Neuronal stem cell (in vitro differentiated cells): ENCODE measurements around the gene AMOT.

Source experiments
- DNase-seq: peaks from one replicate; pipeline ENCODE4 v3.0.0-alpha.2; 2013; ENCODE audit warnings: low spot score
- H2AFZ ChIP-seq: one replicate; pipeline ENCODE4 v1.6.1; 2013; ENCODE audit warnings: mild to moderate bottlenecking, low read length, inconsistent platforms
- H2AK5ac ChIP-seq: 2 replicates; pipeline ENCODE4 v1.6.1; 2013; ENCODE audit warnings: low read depth, mild to moderate bottlenecking, inconsistent platforms, low read length, moderate library complexity, mixed read lengths
- H2BK120ac ChIP-seq: 2 replicates; pipeline ENCODE4 v1.6.1; 2013; ENCODE audit warnings: low read depth, mild to moderate bottlenecking, inconsistent platforms, low read length, moderate library complexity, mixed read lengths
- H2BK12ac ChIP-seq: one replicate; pipeline ENCODE4 v1.6.1; 2013; ENCODE audit warnings: low read length, inconsistent platforms
- H2BK15ac ChIP-seq: 2 replicates; pipeline ENCODE4 v1.6.1; 2013; ENCODE audit warnings: mild to moderate bottlenecking, low read length, inconsistent platforms, mixed read lengths
- H2BK5ac ChIP-seq: one replicate; pipeline ENCODE4 v1.6.1; 2013; ENCODE audit warnings: inconsistent platforms, mild to moderate bottlenecking, low read length, moderate library complexity
- H3K14ac ChIP-seq: one replicate; pipeline ENCODE4 v1.6.1; 2013; ENCODE audit warnings: low read length, inconsistent platforms
- H3K18ac ChIP-seq: 2 replicates; pipeline ENCODE4 v1.6.1; 2013; ENCODE audit warnings: low read length, inconsistent platforms
- H3K23ac ChIP-seq: 2 replicates; pipeline ENCODE4 v1.6.1; 2013; ENCODE audit warnings: low read depth, mild to moderate bottlenecking, mixed read lengths, low read length, inconsistent platforms; ENCODE audit not compliant: poor library complexity
- H3K27ac ChIP-seq: replicated peaks from 3 replicates; pipeline ENCODE4 v1.5.1; 2013; ENCODE audit warnings: low read length, inconsistent platforms
- H3K27me3 ChIP-seq, 3 experiments: 2 replicates each; pipeline ENCODE4 v1.6.1; 2013; ENCODE audit warnings: low read length in 3 of 3, mild to moderate bottlenecking in 2 of 3, inconsistent platforms in 1 of 3, low read depth in 1 of 3, mixed read lengths in 1 of 3, moderate library complexity in 1 of 3; ENCODE audit not compliant: control insufficient read depth in 3 of 3, insufficient read depth in 3 of 3
- H3K36me3 ChIP-seq, 2 donors: replicated peaks in 1 of 2; 2 replicates each; pipeline ENCODE4 v1.6.1; 2013; ENCODE audit warnings: low read length in 2 of 2; ENCODE audit not compliant: control insufficient read depth in 2 of 2, insufficient read depth in 2 of 2
- H3K4ac ChIP-seq: 2 replicates; pipeline ENCODE4 v1.6.1; 2013; ENCODE audit warnings: inconsistent platforms, mild to moderate bottlenecking, low read length, moderate library complexity
- H3K4me1 ChIP-seq, 2 donors: 1 replicate in 1 of 2; 2 replicates in 1 of 2; pipeline ENCODE4 v1.6.1; 2013; ENCODE audit warnings: low read length in 2 of 2, low read depth in 1 of 2; ENCODE audit not compliant: control insufficient read depth in 2 of 2, insufficient read depth in 1 of 2
- H3K4me2 ChIP-seq: one replicate; pipeline ENCODE4 v1.6.1; 2013; ENCODE audit warnings: mild to moderate bottlenecking, low read length, inconsistent platforms; ENCODE audit not compliant: insufficient read depth, poor library complexity, severe bottlenecking
- H3K4me3 ChIP-seq, 2 donors: 2 replicates each; pipeline ENCODE4 v1.5.1; 2013; ENCODE audit warnings: low read length in 2 of 2, mild to moderate bottlenecking in 2 of 2, inconsistent platforms in 1 of 2, moderate library complexity in 1 of 2
- H3K79me1 ChIP-seq: one replicate; pipeline ENCODE4 v1.6.1; 2013; ENCODE audit warnings: low read depth, mild to moderate bottlenecking, inconsistent platforms, low read length, moderate library complexity
- H3K9ac ChIP-seq: one replicate; pipeline ENCODE4 v1.6.1; 2013; ENCODE audit warnings: mild to moderate bottlenecking, low read depth, low read length, inconsistent platforms; ENCODE audit not compliant: poor library complexity
- H3K9me3 ChIP-seq, 2 donors: replicated peaks in 1 of 2; 2 replicates each; pipeline versions ENCODE3 to v1.6.1; 2013; ENCODE audit warnings: low read length in 2 of 2, mild to moderate bottlenecking in 2 of 2, inconsistent platforms in 1 of 2, low read depth in 1 of 2, mixed read lengths in 1 of 2, moderate library complexity in 1 of 2; ENCODE audit not compliant: control insufficient read depth in 2 of 2, insufficient read depth in 1 of 2
- H4K8ac ChIP-seq: one replicate; pipeline ENCODE4 v1.6.1; 2013; ENCODE audit warnings: low read depth, mild to moderate bottlenecking, inconsistent platforms, low read length, moderate library complexity
- H4K91ac ChIP-seq: one replicate; pipeline ENCODE4 v1.6.1; 2013; ENCODE audit warnings: low read length, low read depth, mild to moderate bottlenecking, inconsistent platforms; ENCODE audit not compliant: poor library complexity
- WGBS, 2 donors: extraction: QIAGEN DNeasy Blood & Tissue Kit; methylation state at CpG; one replicate each; pipeline ENCODE4 v1.1.7; 2013; ENCODE audit warnings: missing lambda C conversion rate in 2 of 2, mixed read lengths in 1 of 2; ENCODE audit not compliant: insufficient read length in 2 of 2, insufficient replicate concordance in 1 of 2; ENCODE audit errors: extremely low coverage in 2 of 2; 5-methylcytosine and 5-hydroxymethylcytosine counted together

The AMOT gene

GRCh38 chrX:112759512-112759911 lies 81.1 kb downstream of the AMOT start:
- no peak overlapping the region for H2AFZ ChIP-seq

GRCh38 chrX:112757946-112758345 lies 82.7 kb downstream of the AMOT start:
- Histone ChIP-seq H2AFZ (no peak overlapping the region), H4K8ac (no peak overlapping the region), H3K27me3 (no peaks in the 10 kb centered on the region), H3K36me3 (no peaks in the 10 kb centered on the region), H2BK12ac (no peak overlapping the region), H3K4me3 (no peak overlapping the region), H2BK120ac (no peak overlapping the region), H3K9me3 (no peaks in the 10 kb centered on the region), H3K23ac (no peak overlapping the region), H3K14ac (no peak overlapping the region), H2BK5ac (no peak overlapping the region), H2BK15ac (no peak overlapping the region), H3K79me1 (no peaks in the 10 kb centered on the region), H3K4me1 (no peaks in the 10 kb centered on the region), H2AK5ac (no peak overlapping the region), H3K27ac (no peak overlapping the region), H3K4ac (no peak overlapping the region), H3K4me2 (no peak overlapping the region), H3K9ac (no peak overlapping the region), H4K91ac (no peak overlapping the region), H3K18ac (no peak overlapping the region)
- no CpG with 5 or more reads among the region's 4 CpGs for WGBS, 2 donors
- DNase-seq = no peak

More at GRCh38 chrX:112759512-112759911, 81.1 kb downstream of the AMOT start:
- H2AK5ac ChIP-seq = no peak overlapping the region
- no peak overlapping the region for H3K4ac ChIP-seq
- no peak overlapping the region for H3K4me3 ChIP-seq
- no peak overlapping the region for H2BK12ac ChIP-seq
- H3K23ac ChIP-seq = no peak overlapping the region
- H3K4me2 ChIP-seq = no peak overlapping the region
- H2BK15ac ChIP-seq = no peak overlapping the region
- no peak for DNase-seq
- no peaks in the 10 kb centered on the region for H3K9me3 ChIP-seq
- H3K9ac ChIP-seq = no peak overlapping the region
- H4K91ac ChIP-seq = no peak overlapping the region
- no peak overlapping the region for H3K18ac ChIP-seq
- H3K4me1 ChIP-seq = no peaks in the 10 kb centered on the region
- no peak overlapping the region for H2BK5ac ChIP-seq
- no CpG with 5 or more reads among the region's 3 CpGs for WGBS, 2 donors
- no peaks in the 10 kb centered on the region for H3K36me3 ChIP-seq
- H3K79me1 ChIP-seq = no peaks in the 10 kb centered on the region
- H3K14ac ChIP-seq = no peak overlapping the region
- H3K27me3 ChIP-seq = no peaks in the 10 kb centered on the region
- no peak overlapping the region for H4K8ac ChIP-seq
- no peak overlapping the region for H3K27ac ChIP-seq
- no peak overlapping the region for H2BK120ac ChIP-seq

GRCh38 chrX:112753116-112753515 lies 87.5 kb downstream of the AMOT start:
- no peak overlapping the region for H3K27ac ChIP-seq
- no peak overlapping the region for H2AK5ac ChIP-seq
- no peak overlapping the region for H3K18ac ChIP-seq
- H3K27me3 ChIP-seq = no peaks in the 10 kb centered on the region
- no peak overlapping the region for H2BK120ac ChIP-seq
- H2BK5ac ChIP-seq = no peak overlapping the region
- no peaks in the 10 kb centered on the region for H3K4me1 ChIP-seq
- no peak overlapping the region for H3K23ac ChIP-seq
- H2BK15ac ChIP-seq = no peak overlapping the region
- H4K8ac ChIP-seq = no peak overlapping the region
- H4K91ac ChIP-seq = no peak overlapping the region
- no peak overlapping the region for H2AFZ ChIP-seq
- H3K4ac ChIP-seq = no peak overlapping the region
- no peak for DNase-seq
- no peak overlapping the region for H3K4me2 ChIP-seq
- no peak overlapping the region for H3K9ac ChIP-seq
- no peak overlapping the region for H2BK12ac ChIP-seq
- WGBS, 2 donors = no CpG with 5 or more reads among the region's 1 CpG
- no peaks in the 10 kb centered on the region for H3K9me3 ChIP-seq
- H3K14ac ChIP-seq = no peak overlapping the region
- no peaks in the 10 kb centered on the region for H3K79me1 ChIP-seq
- H3K36me3 ChIP-seq = no peaks in the 10 kb centered on the region
- no peak overlapping the region for H3K4me3 ChIP-seq

GRCh38 chrX:112751076-112751475 lies 89.6 kb downstream of the AMOT start:
- Histone ChIP-seq H2AFZ (no peak overlapping the region), H2BK15ac (no peak overlapping the region), H2AK5ac (no peak overlapping the region), H3K18ac (no peak overlapping the region), H3K4me2 (no peak overlapping the region), H3K36me3 (no peaks in the 10 kb centered on the region), H2BK120ac (no peak overlapping the region), H2BK5ac (no peak overlapping the region), H3K4me3 (no peak overlapping the region), H4K91ac (no peak overlapping the region), H3K79me1 (no peaks in the 10 kb centered on the region), H3K9ac (no peak overlapping the region), H3K27me3 (no peaks in the 10 kb centered on the region), H3K27ac (no peak overlapping the region), H3K14ac (no peak overlapping the region), H3K4ac (no peak overlapping the region), H4K8ac (no peak overlapping the region), H3K23ac (no peak overlapping the region), H3K9me3 (no peaks in the 10 kb centered on the region), H3K4me1 (no peaks in the 10 kb centered on the region), H2BK12ac (no peak overlapping the region)
- no peak for DNase-seq
- no CpG with 5 or more reads among the region's 2 CpGs for WGBS, 2 donors
